B cell (primary cell): ENCODE results near the gene MCRS1. TPM values are rescaled to one million over a fixed set of nuclear protein-coding genes. Genes with fewer than 3 reads are reported as not detected.

Experiments
- ATAC-seq: fragments of 200-7000 bp; cut with Tn5 transposase; one replicate; pipeline ENCODE4 v1.10.0; 2021; ENCODE audit warnings: low read depth, mild to moderate bottlenecking, moderate number of reproducible peaks, moderate library complexity
- CTCF ChIA-PET: fragments of 350-600 bp; sonication (Branson Sonifier 250); formaldehyde crosslinking; loops from one replicate; lab custom pipeline; 2021; ENCODE audit warnings: antibody characterized with exemption, inconsistent platforms; lab: Charles Lee
- POLR2A ChIA-PET: fragments of 350-600 bp; sonication (Branson Sonifier 250); formaldehyde crosslinking; loops from one replicate; lab custom pipeline; 2021; ENCODE audit warnings: antibody characterized with exemption; lab: Charles Lee
- DNase-seq: peaks from one replicate; pipeline ENCODE4 v3.0.0; 2013
- H2AFZ ChIP-seq: 2 replicates; pipeline ENCODE4 v1.6.1; 2012; ENCODE audit warnings: mild to moderate bottlenecking, low read depth, low read length; ENCODE audit not compliant: insufficient read depth, poor library complexity, severe bottlenecking
- H3K27ac ChIP-seq, 2 donors: 1 replicate in 1 of 2; 2 replicates in 1 of 2; pipeline ENCODE4 v1.5.1; 2012 to 2013; ENCODE audit warnings: low read length in 2 of 2, mild to moderate bottlenecking in 2 of 2, moderate library complexity in 1 of 2
- H3K27me3 ChIP-seq, 4 experiments: fragments of 200-600 bp in 1 of 4; sonication (generic) in 1 of 4; replicated peaks in 1 of 4; 1 replicate in 2 of 4; 2 replicates in 2 of 4; pipeline versions ENCODE4 v1.6.1 to v1.7.0; 2013 to 2016; ENCODE audit warnings: low read length in 3 of 4, mild to moderate bottlenecking in 2 of 4, mixed read lengths in 1 of 4, moderate library complexity in 1 of 4; ENCODE audit not compliant: insufficient read depth in 4 of 4, control insufficient read depth in 3 of 4; ENCODE audit errors: control extremely low read depth in 1 of 4
- H3K36me3 ChIP-seq, 2 experiments: replicated peaks in 1 of 2; 1 replicate in 1 of 2; 2 replicates in 1 of 2; pipeline versions ENCODE4 v1.6.1 to v1.7.1; 2013; ENCODE audit warnings: low read length in 1 of 2; ENCODE audit not compliant: insufficient read depth in 2 of 2, control insufficient read depth in 1 of 2; ENCODE audit errors: control extremely low read depth in 1 of 2, extremely low read depth in 1 of 2
- H3K4me1 ChIP-seq, 2 donors: fragments of 200-600 bp in 1 of 2; sonication (generic) in 1 of 2; 1 replicate in 1 of 2; 2 replicates in 1 of 2; pipeline versions ENCODE4 v1.5.1 to v1.6.1; 2013 to 2017; ENCODE audit warnings: low read length in 2 of 2; ENCODE audit not compliant: control insufficient read depth in 2 of 2, insufficient read depth in 2 of 2
- H3K4me2 ChIP-seq: replicated peaks from 2 replicates; pipeline ENCODE3; 2012; ENCODE audit warnings: mild to moderate bottlenecking, low read depth, low read length; ENCODE audit not compliant: poor library complexity, severe bottlenecking
- H3K4me3 ChIP-seq, 5 experiments: fragments of 200-600 bp in 1 of 5; sonication (generic) in 1 of 5; 1 replicate in 3 of 5; 2 replicates in 2 of 5; pipeline versions ENCODE4 v1.5.1 to v1.7.0; 2011 to 2016; ENCODE audit warnings: low read length in 4 of 5, mild to moderate bottlenecking in 4 of 5, low read depth in 2 of 5, control low read depth in 1 of 5, moderate library complexity in 1 of 5; ENCODE audit not compliant: insufficient read depth in 1 of 5; ENCODE audit errors: control extremely low read depth in 1 of 5, extremely low read depth in 1 of 5
- H3K79me2 ChIP-seq: fragments of 200-600 bp; sonication (generic); one replicate; pipeline ENCODE4 v1.6.0; 2016; ENCODE audit warnings: low read length; ENCODE audit not compliant: control insufficient read depth, insufficient read depth
- H3K9ac ChIP-seq: fragments of 200-600 bp; sonication (generic); 2 replicates; pipeline ENCODE4 v1.6.1; 2017; ENCODE audit warnings: mild to moderate bottlenecking, low read length, moderate library complexity
- H3K9me3 ChIP-seq, 3 donors: one replicate each; pipeline versions ENCODE4 v1.6.1 to v1.7.1; 2013; ENCODE audit warnings: low read length in 2 of 3; ENCODE audit not compliant: control insufficient read depth in 2 of 3, insufficient read depth in 1 of 3; ENCODE audit errors: control extremely low read depth in 1 of 3
- H4K20me1 ChIP-seq: 2 replicates; pipeline ENCODE4 v1.6.0; 2012; ENCODE audit warnings: mild to moderate bottlenecking, low read length; ENCODE audit not compliant: insufficient read depth, control insufficient read depth, poor library complexity, severe bottlenecking
- H3K27ac Mint-ChIP-seq: one replicate; pipeline ENCODE4 v1.8.0; 2021; ENCODE audit warnings: mixed read lengths
- H3K27me3 Mint-ChIP-seq: one replicate; pipeline ENCODE4 v1.8.0; 2021; ENCODE audit warnings: mixed read lengths
- H3K4me1 Mint-ChIP-seq: one replicate; pipeline ENCODE4 v1.8.0; 2021; ENCODE audit warnings: mixed read lengths
- H3K4me3 Mint-ChIP-seq: one replicate; pipeline ENCODE4 v1.8.0; 2021; ENCODE audit warnings: mixed read lengths
- H3K9me3 Mint-ChIP-seq: one replicate; pipeline ENCODE4 v1.8.0; 2022; ENCODE audit warnings: mixed read lengths; ENCODE audit not compliant: insufficient read depth
- EZH2 ChIP-seq: IDR thresholded peaks from 2 replicates; pipeline ENCODE4 v1.6.1; 2012; ENCODE audit warnings: borderline replicate concordance, low read depth, mild to moderate bottlenecking, moderate library complexity, low read length; ENCODE audit not compliant: insufficient read depth, poor library complexity, severe bottlenecking
- WGBS: methylation state at CpG from one replicate; pipeline ENCODE4 v1.1.5; 2013; ENCODE audit warnings: missing lambda C conversion rate; ENCODE audit not compliant: insufficient coverage; 5-methylcytosine and 5-hydroxymethylcytosine counted together
- intact Hi-C: fragments of 100-400 bp; cut with micrococcal nuclease; formaldehyde crosslinking; loops from one replicate; pipeline ENCODE4 v1.10.0; 2022
- polyA plus RNA-seq: library from polyadenylated mRNA; depleted of rRNA; stranded (reverse); fragments of >200 nt; gene quantifications from 2 replicates; pipeline ENCODE4 v1.2.3, GENCODE V29; 2012
- total RNA-seq, 2 donors: library from RNA; stranded (reverse); fragments of 120-200 nt in 1 of 2; gene quantifications; 1 replicate in 1 of 2; 2 replicates in 1 of 2; pipeline versions ENCODE4 v1.2.3 to v1.2.4, GENCODE V29; 2013 to 2022
- TF ChIP-seq, protein P1 (sequence below): fragments of 200-600 bp; IDR thresholded peaks from one replicate; pipeline ENCODE4 v1.8.0; 2022; ENCODE audit warnings: antibody characterized with exemption, mild to moderate bottlenecking

MCRS1 gene
- total and polyA plus RNA-seq, 2 donors (not counting 1 experiment from before 2014, with no cell fraction given), result 81.1 to 107 TPM

DNA sequence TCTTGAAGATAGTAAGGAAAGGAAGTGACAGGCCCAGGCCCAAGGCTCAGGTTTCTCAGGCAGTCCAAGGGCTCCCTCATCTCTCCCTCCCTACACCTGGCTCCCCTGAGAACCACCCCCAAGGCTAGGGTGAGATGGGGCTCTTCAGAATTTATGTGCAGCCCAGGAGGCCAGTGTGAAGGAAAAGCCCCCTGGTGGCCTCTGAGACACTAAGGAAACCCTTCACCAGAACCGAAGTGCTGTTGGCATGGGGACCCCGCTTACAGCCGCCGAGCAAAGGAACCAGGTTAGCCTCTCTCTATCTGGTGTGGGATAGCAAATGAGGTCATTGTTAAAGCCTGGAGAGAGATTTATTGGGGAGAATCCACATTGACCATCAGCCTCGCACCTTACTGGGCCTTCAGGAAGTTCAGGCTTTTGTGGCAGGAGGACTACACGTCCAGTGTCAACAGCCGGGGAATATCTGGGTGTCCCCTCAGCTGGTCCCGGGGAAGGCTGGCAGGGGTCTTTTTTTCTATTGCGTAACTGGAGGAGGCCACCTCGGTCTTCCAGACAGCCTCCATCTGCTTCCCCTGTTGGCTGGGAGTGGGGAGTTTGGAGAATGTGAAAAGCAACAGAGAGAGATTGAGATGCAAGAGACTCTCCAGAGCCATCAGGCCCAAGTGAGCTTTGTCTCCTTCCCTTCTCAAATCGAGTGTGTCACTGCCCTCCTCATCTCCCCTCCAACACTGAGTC lies 19.4 kb upstream of the MCRS1 start:
- Histone ChIP-seq H3K79me2 (no peaks in the 10 kb centered on the region), H3K36me3 (peaks cover 0 to 23% of the 10 kb centered on the region in 2 experiments), H3K27me3 (no peaks in the 10 kb centered on the region), H3K4me3 (no peak overlapping the region), H3K4me2 (no peak overlapping the region), H3K27ac (no peak overlapping the region), H3K9me3 (peaks cover 1 to 10% (median 8%) of the 10 kb centered on the region in 3 donors), H3K4me1 (no peaks in the 10 kb centered on the region), H3K9ac (no peak overlapping the region), H4K20me1 (no peaks in the 10 kb centered on the region), H2AFZ (no peak overlapping the region)
- TF ChIP-seq, protein P1, sequence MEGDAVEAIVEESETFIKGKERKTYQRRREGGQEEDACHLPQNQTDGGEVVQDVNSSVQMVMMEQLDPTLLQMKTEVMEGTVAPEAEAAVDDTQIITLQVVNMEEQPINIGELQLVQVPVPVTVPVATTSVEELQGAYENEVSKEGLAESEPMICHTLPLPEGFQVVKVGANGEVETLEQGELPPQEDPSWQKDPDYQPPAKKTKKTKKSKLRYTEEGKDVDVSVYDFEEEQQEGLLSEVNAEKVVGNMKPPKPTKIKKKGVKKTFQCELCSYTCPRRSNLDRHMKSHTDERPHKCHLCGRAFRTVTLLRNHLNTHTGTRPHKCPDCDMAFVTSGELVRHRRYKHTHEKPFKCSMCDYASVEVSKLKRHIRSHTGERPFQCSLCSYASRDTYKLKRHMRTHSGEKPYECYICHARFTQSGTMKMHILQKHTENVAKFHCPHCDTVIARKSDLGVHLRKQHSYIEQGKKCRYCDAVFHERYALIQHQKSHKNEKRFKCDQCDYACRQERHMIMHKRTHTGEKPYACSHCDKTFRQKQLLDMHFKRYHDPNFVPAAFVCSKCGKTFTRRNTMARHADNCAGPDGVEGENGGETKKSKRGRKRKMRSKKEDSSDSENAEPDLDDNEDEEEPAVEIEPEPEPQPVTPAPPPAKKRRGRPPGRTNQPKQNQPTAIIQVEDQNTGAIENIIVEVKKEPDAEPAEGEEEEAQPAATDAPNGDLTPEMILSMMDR, result no peak
- no peak for TF ChIP-seq EZH2
- Mint-ChIP-seq H3K27me3 (no peaks in the 10 kb centered on the region), H3K27ac (no peak overlapping the region), H3K4me1 (no peaks in the 10 kb centered on the region), H3K9me3 (peaks cover 5% of the 10 kb centered on the region), H3K4me3 (no peak overlapping the region)
- no peak for DNase-seq
- ATAC-seq, result no peak
- ChIA-PET CTCF (interaction anchor here (1.3 kb wide), 1 partner anchor 8 kb away, joined by 3 read pairs; no protein-coding TSS in a partner anchor), POLR2A (no interaction called here)
- intact Hi-C loops, result no loop called here
- WGBS, result 95% methylated on average over 11 of the region's 11 CpGs
